Kidney (tissue), 14 donors: ENCODE data around the gene TRPC3. TPM values are rescaled to one million over a fixed set of nuclear protein-coding genes. Genes with fewer than 3 reads are reported as not detected.

Source experiments
- DNase-seq, 5 donors: peaks; one replicate each; pipeline ENCODE4 v3.0.0-alpha.2; 2013 to 2020
- FAIRE-seq: peaks from 2 replicates; lab custom pipeline; 2012; peaks lifted over from hg19 to GRCh38; lab: Jason Lieb, UNC
- H3K27ac ChIP-seq, 2 donors: one replicate each; pipeline ENCODE4 v1.7.0; 2013; ENCODE audit warnings: low read depth in 2 of 2, low read length in 2 of 2, inconsistent platforms in 1 of 2
- H3K27me3 ChIP-seq: one replicate; pipeline ENCODE4 v1.7.1; 2013; ENCODE audit warnings: low read length, inconsistent platforms; ENCODE audit not compliant: control insufficient read depth, insufficient read depth
- H3K36me3 ChIP-seq, 3 donors: one replicate each; pipeline versions ENCODE4 v1.7.0 to v1.7.1; 2013; ENCODE audit warnings: low read length in 3 of 3, control low read depth in 1 of 3, inconsistent platforms in 1 of 3; ENCODE audit not compliant: insufficient read depth in 3 of 3, control insufficient read depth in 2 of 3
- H3K4me1 ChIP-seq, 3 donors: one replicate each; pipeline versions ENCODE4 v1.7.0 to v1.7.1; 2013; ENCODE audit warnings: low read length in 3 of 3, inconsistent platforms in 1 of 3, low read depth in 1 of 3; ENCODE audit not compliant: control insufficient read depth in 2 of 3, insufficient read depth in 2 of 3
- H3K4me3 ChIP-seq, 3 donors: one replicate each; pipeline versions ENCODE4 v1.7.0 to v1.8.1; 2013; ENCODE audit warnings: low read length in 3 of 3, control low read depth in 1 of 3, inconsistent platforms in 1 of 3
- H3K9ac ChIP-seq, 3 donors: one replicate each; pipeline versions ENCODE4 v1.7.0 to v1.7.1; 2013; ENCODE audit warnings: low read length in 3 of 3, control low read depth in 1 of 3, inconsistent platforms in 1 of 3
- H3K9me3 ChIP-seq, 3 donors: one replicate each; pipeline versions ENCODE4 v1.7.0 to v1.7.1; 2013; ENCODE audit warnings: low read length in 3 of 3, control low read depth in 1 of 3, inconsistent platforms in 1 of 3; ENCODE audit not compliant: control insufficient read depth in 2 of 3, insufficient read depth in 1 of 3
- CTCF ChIP-seq: IDR thresholded peaks from 3 replicates; pipeline ENCODE4 v1.5.1; 2012; ENCODE audit warnings: mild to moderate bottlenecking, moderate library complexity, borderline replicate concordance; ENCODE audit not compliant: insufficient read depth; ENCODE audit errors: extremely low read depth
- intact Hi-C: fragments of 100-400 bp; cut with DNase I; formaldehyde crosslinking; loops from one replicate; pipeline ENCODE4 v1.11.1; 2022
- polyA plus RNA-seq: library from polyadenylated mRNA; stranded (reverse); fragments of 350-450 nt; fragmentation: Illumina TruSeq; extraction: RNeasy Lipid Tissue Mini Kit (QIAGEN cat#74804); gene quantifications from one replicate; pipeline ENCODE4 v1.2.3, GENCODE V29; 2014; ENCODE audit warnings: low read depth, low replicate concordance; ENCODE audit not compliant: insufficient read depth
- total RNA-seq: library from RNA; stranded (reverse); fragmentation: NEBNext Ultra II Directional; extraction: Animal tissue kit (Norgen Biotek cat#: 25700); gene quantifications from one replicate; pipeline ENCODE4 v1.2.1, GENCODE V29; 2021
- donor health status: control.
- donor health status: control.
- donor health status: control.
- donor health status: control.
- donor health status: control.
- donor health status: DM: yes; HTN: yes; CAD: no.
- donor health status: Normal renal cell carcinoma (clear cell type).

Gene TRPC3
- total and polyA plus RNA-seq, 2 donors from 2014 or later = 0.17 to 0.44 TPM

- Histone ChIP-seq H3K9me3 (no peaks in the 10 kb centered on the region), H3K27me3 (no peaks in the 10 kb centered on the region), H3K27ac (no peak overlapping the region), H3K4me3 (no peak overlapping the region), H3K4me1 (no peaks in the 10 kb centered on the region), H3K9ac (no peak overlapping the region), H3K36me3 (no peaks in the 10 kb centered on the region)
- intact Hi-C loops = no loop called here
- DNase-seq (no peak), FAIRE-seq (no peak)
- no peak for TF ChIP-seq CTCF
These were observed 44.1 kb upstream of the TRPC3 start for GRCh38 chr4:121995790-121996537.

GRCh38 chr4:121991968-121992367 is 40.1 kb upstream of the TRPC3 start:
- no peak overlapping the region for H3K9ac ChIP-seq
- no peaks in the 10 kb centered on the region for H3K27me3 ChIP-seq
- TF ChIP-seq CTCF = no peak
- no peaks in the 10 kb centered on the region for H3K9me3 ChIP-seq
- H3K4me1 ChIP-seq = no peaks in the 10 kb centered on the region
- no peak overlapping the region for H3K4me3 ChIP-seq
- intact Hi-C loops = no loop called here
- DNase-seq (no peak), FAIRE-seq (no peak)
- H3K27ac ChIP-seq = no peak overlapping the region
- no peaks in the 10 kb centered on the region for H3K36me3 ChIP-seq

GRCh38 chr4:121990489-121990888 is 38.6 kb upstream of the TRPC3 start:
- Histone ChIP-seq H3K9ac (no peak overlapping the region), H3K27ac (no peak overlapping the region), H3K9me3 (no peaks in the 10 kb centered on the region), H3K36me3 (no peaks in the 10 kb centered on the region), H3K4me3 (no peak overlapping the region), H3K4me1 (no peaks in the 10 kb centered on the region), H3K27me3 (no peaks in the 10 kb centered on the region)
- DNase-seq (no peak), FAIRE-seq (no peak)
- no peak for TF ChIP-seq CTCF
- intact Hi-C loops = no loop called here

- H3K27me3 ChIP-seq = no peaks in the 10 kb centered on the region
- no peak overlapping the region for H3K4me3 ChIP-seq
- no peak overlapping the region for H3K27ac ChIP-seq
- no peak for TF ChIP-seq CTCF
- no peaks in the 10 kb centered on the region for H3K36me3 ChIP-seq
- FAIRE-seq (no peak), DNase-seq (no peak)
- no peaks in the 10 kb centered on the region for H3K9me3 ChIP-seq
- no peak overlapping the region for H3K9ac ChIP-seq
- intact Hi-C loops = no loop called here
- no peaks in the 10 kb centered on the region for H3K4me1 ChIP-seq
These were observed 37.9 kb upstream of the TRPC3 start for GRCh38 chr4:121989715-121990114.
